AG20443 (cell line): ENCODE results near the gene FNDC5.

ENCODE experiments used
- DNase-seq: peaks from one replicate; pipeline ENCODE4 v3.0.0; 2012; ENCODE audit warnings: low spot score, mixed read lengths

The FNDC5 gene

DNA sequence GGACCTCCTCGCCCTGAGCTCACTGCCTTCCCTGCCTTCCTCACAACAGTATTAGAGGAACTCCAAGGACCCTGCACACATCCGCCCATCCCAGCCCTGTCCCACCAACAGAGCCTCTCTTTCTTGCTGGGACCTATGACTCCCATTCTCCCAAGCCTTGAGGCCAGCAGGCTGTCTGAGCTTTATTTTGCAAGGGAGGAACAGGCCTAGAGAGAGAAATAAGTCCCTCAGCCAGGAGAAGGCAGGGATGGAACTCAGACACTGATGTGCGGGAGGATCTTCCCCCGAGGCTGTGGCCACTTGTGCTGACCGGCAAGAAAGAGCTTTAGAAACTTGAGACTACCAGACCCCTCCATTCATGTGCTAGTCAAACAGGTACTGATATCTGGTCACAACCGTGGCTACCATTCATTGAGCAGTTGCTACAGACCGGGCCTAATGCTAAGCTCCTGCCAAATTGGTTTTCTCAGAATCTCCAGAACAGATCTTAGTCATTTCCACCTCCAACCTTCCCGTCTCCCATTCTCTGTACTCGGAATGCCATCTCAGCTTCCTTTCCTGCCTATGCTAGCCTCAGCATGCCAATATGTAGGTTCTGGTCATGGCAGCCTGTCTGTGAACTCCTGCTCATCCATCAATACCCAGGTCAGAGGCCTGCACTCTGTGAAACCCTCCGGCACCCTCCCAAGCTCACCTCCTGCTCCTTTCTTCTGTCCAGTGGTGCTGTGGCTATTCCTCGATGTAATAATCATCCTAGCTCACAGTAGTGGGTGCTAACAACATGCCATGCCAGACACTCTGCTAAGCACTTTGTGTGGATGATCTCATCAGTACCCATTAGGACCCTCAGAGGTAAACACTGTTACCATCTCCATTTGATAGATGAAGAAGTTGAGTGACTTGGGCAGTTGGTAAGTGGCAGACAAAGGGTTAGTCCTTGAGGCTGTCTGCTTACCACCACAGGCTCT, 26.7 kb upstream of the FNDC5 start:
- no peak for DNase-seq

DNA sequence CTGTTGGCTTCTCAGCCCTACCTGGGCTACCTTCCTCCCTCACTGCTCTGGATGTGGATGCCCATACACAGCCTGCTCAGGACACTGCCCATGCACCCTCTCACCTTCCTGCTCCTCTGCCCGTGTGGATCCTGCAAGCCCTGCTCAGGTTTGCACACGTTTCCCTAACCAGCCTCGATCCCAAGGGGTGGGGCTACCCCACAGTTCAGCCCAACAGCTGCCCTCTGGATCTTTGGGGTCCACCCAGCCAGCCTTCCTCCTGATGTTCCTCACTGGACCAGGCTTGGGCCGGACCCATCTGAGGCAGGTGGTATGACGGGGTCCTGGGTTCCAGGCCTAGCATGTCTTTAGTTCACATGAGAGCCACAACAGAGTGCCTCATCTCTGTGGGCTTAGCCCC, 25.7 kb upstream of the FNDC5 start:
- no peak for DNase-seq

DNA sequence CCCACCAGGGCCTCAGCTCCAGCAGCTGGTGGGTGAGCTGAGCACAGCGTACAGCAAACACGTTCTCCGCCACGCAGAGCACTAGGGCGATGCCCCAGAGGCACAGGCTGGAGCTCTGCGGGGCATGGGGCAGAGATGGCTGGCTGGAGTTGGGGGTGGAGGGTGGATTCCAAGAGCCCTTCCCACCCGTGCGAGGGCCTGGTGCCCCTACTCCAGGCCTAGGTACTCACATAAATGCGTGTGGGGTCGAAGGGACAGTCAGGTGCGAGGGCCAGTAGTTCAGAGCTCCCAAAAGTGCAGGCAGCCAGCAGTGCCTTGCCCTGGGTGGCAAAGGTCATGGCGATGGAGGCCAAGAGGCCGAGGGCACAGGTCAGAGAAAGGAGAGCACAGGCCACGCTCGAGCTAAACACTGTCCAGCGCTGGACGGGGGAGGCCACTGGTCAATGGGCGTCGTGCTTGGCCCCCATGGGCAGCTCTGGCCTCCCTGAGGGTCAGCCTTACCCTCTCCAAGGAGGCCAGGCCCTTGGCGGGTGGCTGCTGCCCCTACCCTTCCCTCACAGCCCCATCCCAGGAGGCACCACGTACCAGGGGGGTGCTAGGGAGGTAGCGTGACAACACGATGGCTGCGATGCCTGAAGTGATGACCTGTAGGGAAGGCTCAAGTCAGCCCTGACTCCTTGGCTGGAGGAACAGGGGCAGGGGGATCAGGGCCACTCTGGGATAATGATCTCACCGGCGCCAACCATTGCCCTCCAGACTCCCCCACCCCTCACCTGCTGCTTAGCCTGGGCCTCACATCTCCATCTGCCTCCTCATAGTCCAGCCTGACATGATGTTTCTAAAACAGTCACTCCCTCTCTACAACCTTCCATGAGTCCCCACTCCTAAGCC, 24.9 kb upstream of the FNDC5 start:
- DNase-seq: no peak

DNA sequence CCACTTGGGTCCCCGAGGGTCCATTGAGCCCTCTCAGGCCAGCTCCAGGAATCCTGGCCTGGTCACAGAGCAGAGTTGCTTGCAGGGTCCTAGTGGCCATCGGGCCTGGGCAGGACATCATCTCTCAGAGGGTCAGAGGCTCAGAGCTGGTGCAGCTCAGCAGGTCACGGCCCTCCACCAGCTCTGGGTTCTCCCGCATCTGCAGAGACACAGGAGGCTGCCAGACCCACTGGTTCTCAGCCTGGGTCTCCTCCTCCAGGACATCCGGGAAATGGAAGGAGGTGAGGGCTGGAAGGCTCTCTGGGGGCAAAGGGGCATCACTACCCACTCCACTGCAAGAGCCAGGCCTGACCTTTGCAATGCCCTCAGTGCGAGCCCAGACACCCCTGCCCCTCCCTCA, 24.0 kb upstream of the FNDC5 start:
- no peak for DNase-seq

DNA sequence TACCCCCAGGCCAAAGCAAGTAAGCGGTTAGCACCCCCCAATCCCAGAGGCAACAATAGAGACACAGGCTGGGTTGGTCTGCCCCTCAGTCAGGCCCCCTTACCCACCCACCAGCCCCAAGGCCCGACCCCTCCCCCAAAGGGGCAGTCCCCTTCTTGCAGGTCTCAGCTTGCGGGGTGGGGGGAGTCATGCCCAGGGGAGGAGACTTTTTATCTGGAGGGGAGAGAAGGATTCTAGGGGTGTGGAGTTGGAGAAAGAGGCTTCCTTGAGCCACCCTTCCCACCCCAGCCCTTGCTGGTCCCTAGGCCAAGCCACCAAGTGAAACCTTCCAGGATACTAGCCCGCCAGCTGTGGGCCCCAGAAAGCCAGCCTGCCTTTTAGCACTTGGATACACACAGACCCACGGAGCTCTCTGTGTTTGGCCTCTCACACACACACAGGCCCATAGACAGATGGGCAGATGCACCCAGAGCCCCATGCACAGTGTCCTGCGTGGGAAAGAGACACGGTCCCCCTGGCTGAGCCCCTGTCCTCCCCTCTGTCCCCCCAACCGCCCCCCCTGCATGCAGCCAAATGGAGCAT, 23.4 kb upstream of the FNDC5 start:
- no peak for DNase-seq

GRCh38 chr1:32893198-32894018, 22.7 kb upstream of the FNDC5 start:
- peak; percentile 67 for DNase-seq

DNA sequence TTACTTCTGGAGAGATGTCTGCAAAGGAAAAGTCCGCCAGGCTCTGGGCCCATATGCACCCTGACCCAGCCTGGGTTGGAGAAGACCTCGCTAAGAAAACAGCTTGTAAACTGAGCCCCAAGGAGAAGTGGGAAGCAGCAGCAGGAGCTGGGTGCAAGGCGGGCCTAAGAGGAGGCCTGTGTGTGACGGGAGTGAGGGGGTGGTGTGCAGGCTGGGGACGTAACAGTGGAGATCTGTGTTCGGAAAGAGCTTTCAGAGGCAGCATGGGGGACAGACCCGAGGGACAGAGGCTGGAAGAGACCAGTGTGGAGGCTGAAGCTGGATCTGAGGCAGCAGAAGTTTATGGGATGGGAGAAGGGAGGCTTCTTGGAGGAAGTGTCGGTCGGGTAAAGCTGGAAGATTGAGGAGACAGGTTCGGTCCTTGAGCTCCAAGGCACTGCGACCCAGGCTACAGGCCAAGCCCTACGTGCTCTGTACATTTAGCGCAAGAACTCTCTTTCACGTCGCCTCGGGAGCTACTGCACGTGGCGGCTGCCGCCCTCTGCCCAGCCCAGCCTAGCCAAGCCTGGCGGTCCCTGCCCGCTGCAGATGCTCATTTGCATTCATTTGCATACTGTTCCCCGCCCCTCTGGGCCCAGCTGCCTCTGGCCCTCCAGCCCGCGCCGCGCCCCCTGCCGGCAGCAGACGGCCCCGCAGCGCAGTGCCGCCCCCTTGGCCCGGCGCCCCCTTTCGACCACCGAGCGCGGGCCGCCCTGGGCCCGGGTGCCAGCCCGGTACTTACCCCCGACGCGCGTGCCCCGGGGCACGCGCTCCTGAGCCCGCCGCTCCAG, 21.9 kb upstream of the FNDC5 start:
- peak; percentile 78 for DNase-seq

DNA sequence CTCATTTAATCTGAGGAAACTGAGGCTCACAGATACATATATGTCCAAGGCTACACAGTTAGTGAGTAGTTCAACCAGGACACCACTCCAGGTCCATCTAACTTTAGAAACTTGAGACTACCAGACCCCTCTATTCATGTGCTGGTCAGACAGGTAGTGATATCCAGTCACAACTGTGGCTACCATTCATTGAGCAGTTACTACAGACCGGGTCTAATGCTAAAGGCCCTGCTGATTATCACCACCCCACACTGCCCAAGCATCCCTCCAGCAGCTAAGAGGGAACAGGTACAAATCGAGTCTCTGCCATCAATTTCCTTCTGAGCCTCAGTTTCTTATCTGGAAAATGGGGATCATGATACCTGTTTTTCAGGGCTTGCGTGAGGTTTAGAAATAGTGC, 20.9 kb upstream of the FNDC5 start:
- DNase-seq: no peak

DNA sequence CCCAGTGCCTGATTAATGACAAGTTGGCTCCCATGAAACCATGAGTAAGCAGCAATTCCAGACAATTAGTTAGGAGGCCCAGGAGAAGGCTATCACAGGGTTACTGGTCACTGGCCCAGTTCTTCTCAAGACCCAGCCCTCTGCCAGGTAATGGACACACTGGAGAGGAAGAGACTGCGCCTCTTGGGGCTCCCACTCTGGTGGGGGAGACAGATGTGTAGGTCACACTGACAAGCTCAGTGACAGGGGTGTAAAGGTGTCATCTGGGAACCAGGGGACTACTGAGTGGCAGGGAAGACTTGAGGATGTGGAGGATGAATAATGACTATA, 20.5 kb upstream of the FNDC5 start:
- DNase-seq: no peak

- DNase-seq: no peak
Observed at GRCh38 chr1:32890516-32891240, 20.0 kb upstream of the FNDC5 start.

DNA sequence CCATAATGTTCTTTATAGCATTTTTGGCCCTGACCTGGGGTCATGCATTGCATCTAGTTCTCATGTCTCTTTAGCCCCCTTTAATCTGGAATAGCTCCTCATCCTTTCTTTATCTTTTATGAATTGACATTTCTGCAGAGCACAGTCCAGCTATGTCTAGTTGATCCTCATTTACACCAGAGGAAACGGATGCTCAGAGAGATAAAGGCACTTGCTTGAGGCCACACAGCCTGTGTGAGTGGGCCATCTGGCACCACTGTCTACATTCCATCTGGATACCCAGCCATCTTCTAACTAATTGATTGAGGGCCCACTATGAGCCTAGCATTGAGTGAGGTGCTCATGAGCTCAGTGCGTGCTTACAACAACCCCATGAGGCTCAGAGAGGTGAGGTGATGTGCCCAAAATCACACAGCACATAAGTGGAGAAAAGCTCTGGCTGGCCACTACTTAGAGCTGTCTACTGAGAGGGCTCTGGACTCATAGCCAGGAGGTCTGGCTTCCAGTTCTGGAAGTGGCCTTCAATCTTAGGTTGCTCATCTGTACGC, 19.1 kb upstream of the FNDC5 start:
- DNase-seq: no peak

DNA sequence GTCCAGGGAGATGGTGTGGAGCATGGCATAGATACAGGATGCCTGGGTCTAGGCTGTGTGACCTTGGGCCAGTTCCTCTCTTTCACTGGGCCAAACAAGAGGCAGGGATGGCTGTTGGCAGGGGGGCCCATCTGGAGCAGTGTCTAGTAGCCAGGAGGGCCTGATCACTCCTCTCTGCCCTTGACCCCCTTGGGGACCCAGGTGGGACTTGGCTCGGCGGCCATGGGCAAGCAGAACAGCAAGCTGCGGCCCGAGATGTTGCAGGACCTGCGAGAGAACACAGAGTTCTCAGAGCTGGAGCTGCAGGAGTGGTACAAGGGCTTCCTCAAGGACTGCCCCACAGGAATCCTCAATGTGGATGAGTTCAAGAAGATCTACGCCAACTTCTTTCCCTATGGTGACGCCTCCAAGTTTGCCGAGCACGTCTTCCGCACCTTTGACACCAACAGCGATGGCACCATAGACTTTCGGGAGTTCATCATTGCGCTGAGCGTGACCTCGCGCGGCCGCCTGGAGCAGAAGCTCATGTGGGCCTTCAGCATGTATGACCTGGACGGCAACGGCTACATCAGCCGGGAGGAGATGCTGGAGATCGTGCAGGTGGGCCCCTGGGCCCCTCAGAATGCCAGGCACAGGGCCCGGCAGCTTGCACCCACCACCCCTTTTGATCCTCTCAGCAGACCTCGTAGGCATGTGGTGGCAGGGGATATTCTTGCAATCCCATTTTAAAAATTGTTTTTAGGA, 18.1 kb upstream of the FNDC5 start:
- no peak for DNase-seq

DNA sequence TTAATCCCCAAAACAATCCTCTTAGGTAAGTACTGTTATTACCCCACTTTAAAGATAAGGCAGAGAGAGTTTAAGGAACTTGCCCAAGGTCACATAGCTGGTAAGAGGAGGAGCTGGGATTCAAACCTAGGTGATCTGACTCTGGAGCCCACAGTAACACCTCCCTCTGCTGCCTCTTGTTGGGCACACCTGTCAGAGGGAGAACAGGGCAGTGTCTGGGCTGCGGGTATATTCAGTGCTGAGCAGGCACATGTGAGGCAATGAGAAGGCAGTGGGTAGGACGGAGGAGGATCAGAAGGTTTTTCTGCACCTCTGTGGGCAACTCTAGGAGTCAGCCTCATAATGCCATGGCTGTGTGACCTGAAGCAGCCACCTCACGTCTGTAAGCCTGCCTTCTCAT, 17.4 kb upstream of the FNDC5 start:
- DNase-seq: no peak

DNA sequence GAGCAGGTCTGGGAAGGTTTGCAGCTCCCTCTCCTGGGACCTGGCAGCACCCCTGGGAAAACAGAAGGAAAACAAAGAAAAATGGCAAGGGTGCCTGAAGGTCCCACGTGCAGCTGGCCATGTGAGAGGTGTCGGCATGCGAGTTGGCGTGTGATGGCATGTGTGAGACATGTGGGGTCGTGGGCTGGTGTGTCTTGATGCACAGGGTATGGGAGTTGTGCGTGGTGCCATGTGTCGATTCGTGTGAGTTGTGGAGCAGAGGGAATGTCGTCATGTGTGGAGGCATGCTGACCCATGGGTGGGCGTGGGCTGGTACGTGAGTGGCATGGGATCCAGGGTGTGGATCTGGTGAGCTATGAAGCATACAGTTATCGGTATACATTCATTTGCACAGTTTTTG, 16.9 kb upstream of the FNDC5 start:
- no peak for DNase-seq

DNA sequence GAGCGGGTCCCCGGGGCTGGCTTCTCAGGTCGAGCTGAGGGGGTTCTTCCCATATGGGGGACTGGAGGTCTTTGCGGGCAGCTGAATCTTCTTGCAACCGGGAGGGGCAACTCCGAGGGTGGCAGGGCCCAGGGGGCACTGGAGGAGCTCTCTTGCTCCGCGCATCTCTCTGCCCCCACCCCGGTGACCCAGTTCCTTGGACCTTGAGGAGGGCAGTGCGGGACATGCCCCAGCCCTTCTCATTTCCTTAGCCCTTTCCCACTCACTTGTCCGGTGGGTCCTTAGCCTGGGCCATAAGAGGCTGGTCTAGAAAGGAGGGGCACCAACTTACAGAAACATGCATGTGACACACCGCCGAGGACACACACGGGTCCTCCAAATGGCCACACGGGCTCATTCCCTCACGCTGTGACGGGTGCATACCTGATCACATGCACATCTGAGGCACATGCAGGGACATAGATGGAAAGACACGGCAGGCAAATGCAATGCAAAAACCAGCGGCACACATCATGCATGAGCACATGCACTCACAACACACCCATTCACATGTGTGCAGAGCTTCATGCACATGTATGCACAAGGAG, 16.2 kb upstream of the FNDC5 start:
- no peak for DNase-seq

- DNase-seq: peak; percentile 89
Observed at GRCh38 chr1:32886004-32886827, 15.5 kb upstream of the FNDC5 start, which contains the start of gene HPCA. TSS of gene HPCA (plus strand) at chr1:32886491. CDS start at chr1:32888899, 2,408 bp downstream.

GRCh38 chr1:32885676-32886003, 14.9 kb upstream of the FNDC5 start:
- DNase-seq: no peak

DNA sequence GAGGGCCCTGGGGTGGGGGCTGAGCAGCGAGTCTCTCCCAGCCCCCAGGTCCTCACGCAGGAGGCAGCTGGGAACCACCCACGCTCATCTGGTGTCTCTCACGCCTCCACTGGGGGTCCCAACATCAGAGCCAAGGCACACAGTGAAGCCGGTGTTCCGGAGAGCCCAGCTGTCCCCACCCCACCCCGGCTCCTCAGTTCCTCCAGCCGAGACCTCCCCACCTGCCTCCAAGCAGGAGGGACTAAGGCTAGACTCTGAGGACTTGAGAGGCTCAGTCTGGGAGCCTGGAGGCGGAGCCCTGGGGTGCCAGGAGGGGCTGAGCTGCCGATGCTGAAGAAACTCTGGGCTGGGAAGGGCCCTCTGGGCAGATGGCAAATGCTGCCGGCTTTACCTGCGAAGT, 14.0 kb upstream of the FNDC5 start:
- DNase-seq: no peak
